Mammary epithelial cell (primary cell): ENCODE results near the gene GPATCH4.

Experiments used
- CTCF ChIP-seq, 2 donors: IDR thresholded peaks in 1 of 2; conservative IDR thresholded peaks in 1 of 2; 2 replicates each; pipeline ENCODE4 v1.5.1; 2011 to 2012; ENCODE audit warnings: inconsistent platforms in 2 of 2, low read length in 2 of 2, mild to moderate bottlenecking in 2 of 2, control low read depth in 1 of 2, low read depth in 1 of 2; ENCODE audit not compliant: insufficient read depth in 1 of 2; ENCODE audit errors: extremely low read depth in 1 of 2
- EZH2 ChIP-seq: IDR thresholded peaks from 2 replicates; pipeline ENCODE4 v1.6.1; 2012; ENCODE audit warnings: low read length, inconsistent platforms, borderline replicate concordance

GRCh38 chr1:156551869-156552268 is 49.4 kb downstream of the GPATCH4 start:
- TF ChIP-seq CTCF (conservative IDR thresholded peaks at IDR 0.05 in 1 of 2, IDR thresholded peaks at IDR 0.05 in 1 of 2; ENCODE audit: extremely low read depth in 1 of 2, insufficient read depth in 1 of 2, low read depth in 1 of 2, low read length in 2 of 2) (no peak), EZH2 (no peak)
